Measurements from ENCODE around the gene STX3.
"Not testable (repeated sequence)": the region's sequence is repeated elsewhere in the genome, so short reads cannot be mapped to it uniquely, and the experiment has no call there.

The STX3 gene

DNA sequence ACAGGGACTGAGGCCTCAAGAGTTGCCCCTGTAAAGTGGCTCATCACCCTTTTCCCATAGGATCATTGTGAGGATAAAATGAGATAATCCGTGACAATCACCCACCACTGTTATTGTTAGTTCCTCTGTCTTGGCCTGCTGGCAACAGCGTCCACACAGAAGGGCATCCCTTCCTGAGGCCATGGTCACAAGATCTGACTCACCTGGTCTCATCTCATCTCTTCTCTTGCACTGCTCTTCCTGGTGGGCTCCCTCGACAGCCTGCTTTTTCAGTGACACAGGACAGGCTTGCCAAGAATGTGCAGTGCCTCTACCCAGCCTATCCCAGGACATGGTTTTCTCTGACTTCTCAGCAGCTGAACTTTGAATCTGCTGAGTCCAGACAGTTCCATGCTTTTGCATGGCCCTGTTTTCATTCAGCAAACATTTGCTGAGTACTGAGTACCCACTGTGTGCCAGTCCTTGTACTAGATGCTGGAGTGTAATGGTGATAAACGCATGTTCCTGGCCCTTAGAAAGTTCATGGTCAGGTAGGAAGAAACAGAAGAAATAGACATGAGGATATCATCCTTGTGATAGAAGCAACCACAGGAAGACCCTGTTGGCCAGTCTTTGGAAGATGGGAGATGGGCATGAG is 3.3 kb downstream of the STX3 start:
- DNase-seq (ENCODE audit: low read depth in 2 of 2) = no peak

DNA sequence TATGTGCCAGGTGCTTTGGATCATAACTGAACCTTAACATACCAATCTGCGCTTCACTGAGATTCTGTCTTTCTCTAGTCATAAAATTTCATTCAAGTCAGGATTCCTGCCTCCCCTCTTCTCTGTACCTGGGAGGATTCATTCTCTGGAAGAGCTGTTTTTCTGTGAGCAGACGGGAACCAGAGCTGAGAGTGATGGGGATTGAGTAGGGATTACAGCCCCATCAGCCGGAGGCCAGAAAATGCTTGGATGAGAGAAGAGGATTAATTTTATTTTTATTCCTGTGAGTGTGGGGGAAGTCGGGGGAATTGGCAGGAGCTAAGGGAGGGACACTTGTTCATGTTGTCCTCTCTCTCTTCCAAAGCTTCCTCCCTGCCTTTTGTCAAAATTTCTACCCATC is 4.7 kb downstream of the STX3 start:
- DNase-seq (ENCODE audit: low read depth in 2 of 2) = no peak

DNA sequence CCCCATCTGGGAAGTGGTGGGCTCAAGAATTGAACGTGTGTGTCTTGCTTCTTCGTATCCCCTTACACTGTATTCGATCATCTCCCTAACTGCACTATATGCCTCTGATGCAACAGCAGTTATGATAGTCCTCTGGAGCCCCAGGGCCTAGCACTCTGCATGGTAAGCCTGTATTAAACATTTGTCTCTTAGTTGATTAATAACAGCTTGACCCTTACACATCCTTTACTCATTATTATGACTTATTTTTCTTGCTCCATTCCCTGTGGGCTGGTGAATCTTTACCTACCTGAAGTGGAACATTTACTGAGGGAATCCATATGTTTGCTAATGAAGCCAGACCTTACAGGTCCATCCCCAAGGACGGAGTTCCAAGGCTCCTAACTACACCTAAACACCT is 5.6 kb downstream of the STX3 start:
- DNase-seq (ENCODE audit: low read depth in 2 of 2) = no peak

GRCh38 chr11:59761993-59762392 is 6.8 kb downstream of the STX3 start:
- DNase-seq (ENCODE audit: low read depth in 2 of 2) = no peak

DNA sequence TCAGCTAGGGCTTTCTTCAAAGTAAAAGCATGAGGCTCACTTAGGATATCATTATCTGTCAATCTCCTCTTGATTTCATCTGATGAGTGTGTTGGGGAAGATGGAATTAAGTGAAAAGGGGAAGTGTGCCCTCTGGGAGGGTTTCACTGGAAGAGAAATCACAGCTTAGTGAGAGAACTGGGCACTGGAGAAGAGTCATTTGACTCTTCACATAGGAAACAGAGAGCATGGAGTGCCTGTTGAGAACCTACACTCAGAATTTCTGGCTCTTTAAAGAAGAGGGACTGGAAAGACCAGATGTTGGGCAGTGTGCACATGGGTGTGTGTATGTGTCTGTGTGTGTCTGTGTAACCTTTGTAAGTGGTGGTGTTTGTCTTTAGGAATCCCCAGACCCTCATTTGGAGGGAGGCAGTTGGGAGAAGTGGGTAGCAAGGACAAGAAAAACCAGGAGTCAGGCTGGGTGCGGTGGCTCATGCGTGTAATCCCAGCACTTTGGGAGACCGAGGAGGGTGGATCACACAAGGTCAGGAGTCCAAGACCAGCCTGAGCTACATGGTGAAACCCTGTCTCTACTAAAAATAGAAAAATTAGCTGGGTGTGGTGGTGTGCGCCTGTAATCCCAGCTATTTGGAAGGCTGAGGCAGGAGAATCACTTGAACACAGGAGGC is 10.0 kb downstream of the STX3 start:
- no peak for DNase-seq (ENCODE audit: low read depth in 2 of 2)

GRCh38 chr11:59766542-59767224 is 11.5 kb downstream of the STX3 start:
- DNase-seq (ENCODE audit: low read depth in 2 of 2) = no peak

- no peak for DNase-seq (ENCODE audit: low read depth in 2 of 2)
Observed at GRCh38 chr11:59767225-59767611, 12.0 kb downstream of the STX3 start.

DNA sequence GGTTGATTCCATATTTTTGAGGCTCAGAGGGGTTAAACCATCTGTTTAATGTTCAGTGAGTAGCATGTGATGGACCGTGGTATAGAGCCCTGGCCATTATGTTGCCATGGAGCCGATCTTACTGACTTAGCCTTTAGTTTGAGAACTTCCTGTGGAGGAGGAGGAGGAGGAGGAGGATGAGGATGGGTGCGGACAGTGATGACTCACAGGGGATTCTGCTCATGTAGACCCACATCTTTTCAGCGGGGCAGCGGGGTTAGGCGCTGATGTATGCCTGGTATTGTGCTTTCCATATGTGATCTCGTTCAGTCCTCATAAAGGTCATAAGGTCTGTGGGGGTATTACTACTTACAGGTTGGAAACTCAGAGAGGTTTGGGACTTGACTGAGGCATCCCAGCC is 13.9 kb downstream of the STX3 start:
- no peak for DNase-seq (ENCODE audit: low read depth in 2 of 2)

DNA sequence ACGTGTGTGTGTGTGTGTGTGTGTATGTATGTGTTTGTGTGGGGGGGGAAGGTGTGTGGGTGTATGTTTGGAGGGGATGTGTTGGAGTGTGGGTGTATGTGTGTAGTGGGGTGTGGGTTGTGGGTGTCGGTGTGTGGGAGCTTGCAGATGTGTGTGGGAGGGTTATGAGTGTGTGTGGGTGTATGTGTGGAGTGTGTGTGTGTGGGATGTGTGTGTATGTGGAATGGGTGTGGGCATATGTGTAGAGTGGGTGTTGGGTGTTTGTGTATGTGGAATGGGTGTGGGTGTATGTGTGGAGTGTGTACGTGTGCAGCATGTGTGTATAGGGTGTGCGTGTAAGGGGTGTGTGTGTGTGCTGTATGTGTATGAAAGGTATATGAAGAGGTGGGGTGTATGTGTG is 14.7 kb downstream of the STX3 start:
- DNase-seq (ENCODE audit: low read depth in 2 of 2) = no peak

DNA sequence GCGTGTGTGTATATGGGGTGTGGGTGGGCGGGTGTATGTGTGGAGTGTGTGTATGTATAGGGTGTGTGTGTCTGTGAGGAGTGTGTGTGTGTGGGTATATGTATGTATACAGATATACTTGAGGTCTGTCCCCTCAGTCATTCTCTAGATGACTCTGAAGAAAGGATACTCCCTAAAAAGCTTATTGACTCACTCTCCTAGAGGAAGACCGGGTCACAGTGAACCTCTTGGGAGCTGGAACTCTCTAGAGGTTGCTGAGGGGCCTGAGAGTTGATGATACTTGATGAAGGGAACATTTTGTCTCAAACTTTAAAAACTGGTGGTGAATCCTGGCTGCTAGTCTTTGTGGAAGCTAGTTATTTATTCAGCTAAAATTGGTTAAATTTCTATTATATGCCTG is 15.1 kb downstream of the STX3 start:
- DNase-seq (ENCODE audit: low read depth in 2 of 2) = no peak

GRCh38 chr11:59770869-59771268 is 15.7 kb downstream of the STX3 start:
- no peak for DNase-seq (ENCODE audit: low read depth in 2 of 2)

- no peak for DNase-seq (ENCODE audit: low read depth in 2 of 2)
Observed at GRCh38 chr11:59771605-59772004, 16.4 kb downstream of the STX3 start.

- no peak for DNase-seq (ENCODE audit: low read depth in 2 of 2)
Observed at GRCh38 chr11:59773083-59773440, 17.9 kb downstream of the STX3 start.

DNA sequence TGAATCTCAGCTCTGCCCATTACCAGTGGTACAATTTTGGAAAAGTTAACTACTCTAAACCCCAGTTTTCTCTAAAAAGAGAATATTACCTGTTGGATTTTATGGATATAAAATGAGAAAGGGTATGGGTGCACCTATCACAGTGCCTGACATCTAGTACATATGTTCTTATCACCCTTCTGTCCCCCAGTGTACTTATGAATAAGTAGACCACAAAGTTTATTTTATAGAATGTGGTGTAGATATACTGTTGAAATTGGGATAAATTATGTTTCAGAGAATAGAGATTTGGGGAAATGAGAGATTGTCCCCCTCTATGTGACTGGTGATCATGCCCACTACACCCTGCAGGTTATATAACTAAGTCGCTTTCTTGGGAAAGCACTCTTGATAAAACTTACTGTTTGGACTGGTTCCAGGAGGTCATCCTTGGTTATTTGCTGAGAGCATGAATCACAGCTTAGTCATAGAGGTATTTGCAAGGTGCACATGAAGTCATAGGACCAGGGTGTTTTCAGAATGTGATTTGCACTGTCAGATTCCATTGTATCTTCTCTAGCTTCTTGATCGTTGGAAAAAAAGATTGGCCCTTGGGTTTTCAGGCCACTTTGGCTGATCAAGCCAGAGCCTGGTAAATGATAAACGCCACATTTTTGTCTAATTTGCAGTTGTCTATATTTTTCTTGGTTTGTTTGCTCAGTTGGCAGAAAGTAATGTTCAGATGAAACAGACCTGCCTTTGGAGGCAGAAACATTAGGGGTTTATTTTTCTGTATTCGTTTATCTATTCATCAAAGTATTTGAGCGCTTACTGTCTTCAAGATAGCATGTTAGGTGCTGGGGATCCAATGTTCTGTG is 21.3 kb downstream of the STX3 start:
- no peak for DNase-seq (ENCODE audit: low read depth in 2 of 2)

GRCh38 chr11:59777104-59777503 is 21.9 kb downstream of the STX3 start:
- no peak for DNase-seq (ENCODE audit: low read depth in 2 of 2)

GRCh38 chr11:59778122-59778521 is 22.9 kb downstream of the STX3 start:
- DNase-seq (ENCODE audit: low read depth in 2 of 2) = no peak

DNA sequence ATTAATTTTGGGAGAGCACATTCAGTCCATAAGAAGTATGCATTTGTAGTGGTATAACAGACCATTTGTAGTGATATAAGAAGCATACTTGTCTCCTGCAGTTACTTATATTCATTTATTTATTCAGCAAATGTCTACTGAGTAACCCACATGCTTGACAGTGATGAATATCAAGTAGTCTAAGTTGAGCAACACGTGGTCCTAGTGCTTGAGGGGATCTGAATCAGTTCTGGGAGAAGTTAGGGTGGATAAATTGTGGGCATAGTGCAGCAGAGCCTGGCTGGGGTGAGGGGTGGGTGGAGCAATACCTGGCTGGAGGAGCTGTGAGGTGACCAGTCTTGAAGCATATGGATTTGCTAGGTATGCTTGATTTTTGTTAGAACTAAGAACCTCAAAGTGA is 24.3 kb downstream of the STX3 start:
- no peak for DNase-seq (ENCODE audit: low read depth in 2 of 2)

GRCh38 chr11:59782080-59782479 is 26.9 kb downstream of the STX3 start:
- no peak for DNase-seq (ENCODE audit: low read depth in 2 of 2)

DNA sequence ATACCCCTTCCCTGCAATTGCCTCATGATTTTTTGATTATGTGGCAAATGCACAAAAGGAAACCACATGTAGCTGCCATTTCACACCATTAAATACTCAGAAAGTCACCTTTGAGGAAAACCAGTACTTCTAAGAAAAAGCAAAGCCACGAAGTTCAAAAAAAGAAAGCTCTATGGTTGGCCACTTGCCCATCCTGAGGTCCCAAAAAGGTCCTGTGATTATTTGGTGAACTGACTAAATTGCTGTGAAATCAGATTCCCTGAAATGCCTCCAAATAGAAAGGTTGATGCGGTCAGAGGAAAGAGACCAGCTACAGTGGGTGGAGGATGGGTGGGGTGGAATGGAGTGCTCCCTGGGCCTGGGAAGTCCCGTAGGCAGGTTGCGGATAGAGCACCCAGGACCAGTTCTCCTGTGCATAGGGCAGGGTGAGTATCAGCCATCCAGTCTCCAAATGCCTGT is 28.5 kb downstream of the STX3 start:
- no peak for DNase-seq (ENCODE audit: low read depth in 2 of 2)

DNA sequence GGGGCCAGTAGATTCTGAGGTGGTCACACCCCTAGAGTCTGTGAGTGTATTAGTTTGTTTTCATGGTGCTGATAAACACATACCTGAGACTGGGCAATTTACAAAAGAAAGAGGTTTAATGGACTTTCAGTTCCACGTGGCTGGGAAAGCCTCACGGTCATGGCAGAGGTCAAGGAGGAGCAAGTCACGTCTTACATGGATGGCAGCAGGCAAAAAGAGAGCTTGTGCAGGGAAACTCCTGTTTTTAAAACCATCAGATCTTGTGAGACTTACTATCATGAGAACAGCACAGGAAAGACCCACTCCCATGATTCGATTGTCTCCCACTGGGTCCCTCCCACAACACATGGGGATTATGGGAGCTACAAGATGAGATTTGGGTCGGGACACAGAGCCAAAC is 29.3 kb downstream of the STX3 start:
- DNase-seq (ENCODE audit: low read depth in 2 of 2) = not testable (repeated sequence)

DNA sequence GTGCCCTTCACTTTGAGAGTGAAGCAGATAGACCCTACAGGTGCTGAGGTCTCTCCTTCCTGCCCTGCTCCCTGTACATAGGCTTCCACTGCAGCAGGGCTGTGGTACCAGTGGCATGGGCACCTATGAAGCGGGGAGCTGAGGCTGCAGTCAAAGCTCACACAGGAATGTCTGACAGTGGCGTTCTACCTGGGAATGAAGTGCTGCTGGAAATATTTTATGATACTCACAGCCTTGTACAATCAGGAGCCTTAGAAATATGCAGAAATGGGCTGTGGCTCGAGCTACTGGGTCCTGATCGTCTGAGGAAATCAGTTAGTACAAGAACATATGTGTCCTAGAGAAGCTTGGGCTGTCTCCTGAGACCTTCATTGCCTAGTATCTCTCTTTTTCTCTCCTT is 30.6 kb downstream of the STX3 start:
- DNase-seq (ENCODE audit: low read depth in 2 of 2) = no peak

DNA sequence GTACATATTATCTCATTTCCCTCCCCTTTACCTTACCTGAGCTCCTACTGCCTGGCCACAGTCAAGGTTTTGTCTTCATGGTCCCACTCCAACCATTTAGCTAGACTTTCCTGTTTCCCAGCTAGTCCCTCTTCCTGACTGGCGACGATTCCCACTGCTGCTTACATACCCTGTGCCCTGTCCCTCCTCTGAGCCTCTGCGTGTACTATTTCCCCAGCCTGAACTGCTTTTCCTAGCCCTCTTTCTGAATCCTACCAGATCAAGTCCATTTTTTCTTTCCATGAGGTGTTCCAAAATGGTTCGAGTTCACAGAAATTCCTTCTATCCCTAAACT is 32.0 kb downstream of the STX3 start:
- no peak for DNase-seq (ENCODE audit: low read depth in 2 of 2)

GRCh38 chr11:59787816-59788215 is 32.6 kb downstream of the STX3 start:
- DNase-seq (ENCODE audit: low read depth in 2 of 2) = no peak

Data from stimulated activated CD8-positive, alpha-beta memory T cell treated with anti-CD3 and anti-CD28 coated beads, Interleukin-2, amount 100 ng/mL, for 48 hours (primary cell).